Omental fat pad (tissue), 4 donors: ENCODE data around the gene TBC1D10A. TPM values are rescaled to one million over a fixed set of nuclear protein-coding genes. Genes with fewer than 3 reads are reported as not detected.

Experiments used
- ATAC-seq: fragments of 150-250 bp; one replicate; pipeline ENCODE4 v1.9.1; 2016; ENCODE audit warnings: mild to moderate bottlenecking, moderate library complexity; ENCODE audit not compliant: low FRiP score
- DNase-seq: peaks from one replicate; pipeline ENCODE4 v3.0.0-alpha.2; 2019; ENCODE audit warnings: low spot score
- total RNA-seq, 4 donors: library from RNA; depleted of rRNA; stranded (reverse); fragments of >200 nt; gene quantifications; one replicate each; pipeline ENCODE4 v1.1.0, GENCODE V29; 2016
- TF ChIP-seq, protein P1 (sequence below), 3 donors: fragments of 450-650 bp; IDR thresholded peaks; one replicate each; pipeline ENCODE4 v1.5.1; 2016 to 2017; ENCODE audit warnings: antibody characterized with exemption in 3 of 3, mild to moderate bottlenecking in 3 of 3, moderate library complexity in 2 of 3

The TBC1D10A gene
- total RNA-seq, 4 donors from 2014 or later, result 17.5 to 42.1 (median 26.0) TPM

DNA sequence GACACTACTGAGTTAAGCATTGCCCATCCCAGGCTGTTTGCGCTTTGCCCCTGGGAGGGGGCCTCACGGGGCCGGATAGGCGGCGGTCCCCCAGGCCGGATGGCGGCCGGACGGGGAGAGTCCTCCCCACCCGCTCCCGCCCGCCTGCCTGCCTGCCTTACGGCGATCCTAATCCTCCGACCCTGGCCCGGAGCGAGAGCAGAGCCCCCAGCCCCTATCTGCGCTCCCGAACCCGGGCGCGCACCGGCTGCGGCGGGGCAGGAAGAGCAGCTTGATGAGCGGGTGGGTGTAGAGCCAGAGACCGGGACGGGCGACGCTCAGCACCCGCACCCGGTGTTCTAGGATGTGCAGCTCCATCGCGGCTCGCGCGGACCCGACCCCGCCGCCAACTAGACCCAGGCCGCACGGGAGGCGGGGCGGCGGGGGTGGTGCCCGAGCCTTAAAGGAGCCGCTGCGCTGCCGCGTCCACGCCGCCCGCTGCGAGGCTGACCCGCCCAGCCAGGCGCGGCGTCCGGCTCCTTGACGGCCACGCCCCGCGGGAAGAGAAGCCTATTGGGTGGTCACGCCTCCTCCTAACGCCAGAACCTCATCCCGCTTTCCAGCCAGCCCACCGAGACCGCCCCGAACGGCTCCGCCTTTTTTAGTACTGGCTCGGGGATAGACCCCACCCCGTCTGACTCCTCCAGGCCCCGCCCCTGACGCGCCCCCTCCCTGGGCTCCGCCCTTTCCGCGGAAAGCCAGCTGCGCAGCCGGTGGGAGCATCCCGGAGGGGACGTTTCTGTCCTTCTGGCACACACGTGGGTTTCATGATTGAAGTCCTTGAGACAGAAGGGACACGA lies 37.4 kb downstream of the TBC1D10A start, which contains the start of gene CASTOR1:
Gene CASTOR1, minus strand, starts transcription at position 365 of the 839 bp plus-strand sequence. Its CDS starts 8 bp downstream, at position 357.
- peak; percentile 91 for ATAC-seq
- DNase-seq, result peak; percentile 85
- TF ChIP-seq, protein P1, sequence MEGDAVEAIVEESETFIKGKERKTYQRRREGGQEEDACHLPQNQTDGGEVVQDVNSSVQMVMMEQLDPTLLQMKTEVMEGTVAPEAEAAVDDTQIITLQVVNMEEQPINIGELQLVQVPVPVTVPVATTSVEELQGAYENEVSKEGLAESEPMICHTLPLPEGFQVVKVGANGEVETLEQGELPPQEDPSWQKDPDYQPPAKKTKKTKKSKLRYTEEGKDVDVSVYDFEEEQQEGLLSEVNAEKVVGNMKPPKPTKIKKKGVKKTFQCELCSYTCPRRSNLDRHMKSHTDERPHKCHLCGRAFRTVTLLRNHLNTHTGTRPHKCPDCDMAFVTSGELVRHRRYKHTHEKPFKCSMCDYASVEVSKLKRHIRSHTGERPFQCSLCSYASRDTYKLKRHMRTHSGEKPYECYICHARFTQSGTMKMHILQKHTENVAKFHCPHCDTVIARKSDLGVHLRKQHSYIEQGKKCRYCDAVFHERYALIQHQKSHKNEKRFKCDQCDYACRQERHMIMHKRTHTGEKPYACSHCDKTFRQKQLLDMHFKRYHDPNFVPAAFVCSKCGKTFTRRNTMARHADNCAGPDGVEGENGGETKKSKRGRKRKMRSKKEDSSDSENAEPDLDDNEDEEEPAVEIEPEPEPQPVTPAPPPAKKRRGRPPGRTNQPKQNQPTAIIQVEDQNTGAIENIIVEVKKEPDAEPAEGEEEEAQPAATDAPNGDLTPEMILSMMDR (IDR thresholded peaks at IDR 0.05), result no peak

GRCh38 chr22:30288419-30289140 lies 38.2 kb downstream of the TBC1D10A start:
- TF ChIP-seq, protein P1 (IDR thresholded peaks at IDR 0.05), result no peak
- no peak for DNase-seq
- ATAC-seq, result no peak

DNA sequence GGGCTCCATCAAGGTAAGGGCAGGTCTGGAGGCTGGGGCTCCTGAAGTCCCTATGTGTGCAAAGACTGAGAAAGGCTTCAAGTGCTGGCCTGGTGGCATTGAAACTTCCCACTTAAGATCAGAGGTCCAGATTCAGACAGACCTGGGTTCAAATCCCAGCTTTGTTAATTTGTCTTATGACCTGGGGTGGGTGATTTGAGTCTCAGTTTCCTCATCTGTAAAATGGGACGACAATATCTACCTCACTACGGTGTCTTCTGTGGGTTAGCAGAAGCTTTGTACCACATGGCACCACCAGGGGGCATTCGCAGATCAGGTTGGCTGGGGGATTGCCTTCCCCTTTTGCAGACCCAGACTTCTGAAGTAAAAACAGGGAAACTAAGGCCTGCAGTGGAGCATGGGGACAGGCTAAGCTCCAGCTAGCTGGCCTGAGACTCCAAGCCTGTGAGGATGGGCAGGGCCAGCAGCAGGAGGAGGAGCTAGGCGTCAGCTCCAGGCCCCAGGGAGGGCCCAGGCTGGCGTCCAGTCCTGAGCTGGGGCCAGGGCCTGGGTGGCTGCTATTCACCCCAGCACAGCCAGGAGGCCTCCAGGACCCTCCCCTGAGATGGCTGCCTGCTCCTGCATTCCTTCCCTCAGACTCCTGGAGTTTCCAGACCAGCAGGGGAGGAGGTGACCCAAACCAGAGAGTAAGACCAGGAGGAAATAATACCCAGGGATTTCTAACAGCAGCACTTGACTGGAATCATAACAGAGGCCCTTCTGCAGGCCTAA lies 38.9 kb downstream of the TBC1D10A start:
- DNase-seq (peak; percentile 84), ATAC-seq (peak; percentile 52)
- TF ChIP-seq, protein P1 (IDR thresholded peaks at IDR 0.05), result peak in 1 of 3 donors; percentile 42

- TF ChIP-seq, protein P1 (IDR thresholded peaks at IDR 0.05), result peak in 2 of 3 donors; percentile 85 to 93
- ATAC-seq (no peak), DNase-seq (peak; percentile 74)
These were observed 39.7 kb downstream of the TBC1D10A start for GRCh38 chr22:30286813-30287647.

DNA sequence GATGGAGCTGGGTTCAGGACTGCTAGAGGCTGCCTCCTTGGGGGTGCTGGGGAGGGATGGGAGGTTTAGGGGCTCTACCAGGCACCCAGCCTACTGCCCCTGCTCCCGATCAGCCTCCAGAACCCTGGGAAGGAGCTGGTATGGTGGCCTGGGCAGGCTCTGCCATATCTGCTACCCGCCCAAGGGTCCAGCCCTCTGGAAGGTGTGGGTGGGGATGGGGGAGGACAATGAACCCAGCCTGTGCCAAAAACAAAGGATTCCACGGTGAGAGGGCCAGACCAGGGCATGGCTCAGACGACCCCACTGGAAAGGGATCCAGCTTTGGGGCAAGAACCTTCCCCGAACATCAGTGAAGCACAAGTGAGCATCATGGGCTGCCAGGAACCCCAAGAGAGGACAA lies 40.4 kb downstream of the TBC1D10A start:
- DNase-seq (no peak), ATAC-seq (no peak)
- TF ChIP-seq, protein P1 (IDR thresholded peaks at IDR 0.05), result no peak

DNA sequence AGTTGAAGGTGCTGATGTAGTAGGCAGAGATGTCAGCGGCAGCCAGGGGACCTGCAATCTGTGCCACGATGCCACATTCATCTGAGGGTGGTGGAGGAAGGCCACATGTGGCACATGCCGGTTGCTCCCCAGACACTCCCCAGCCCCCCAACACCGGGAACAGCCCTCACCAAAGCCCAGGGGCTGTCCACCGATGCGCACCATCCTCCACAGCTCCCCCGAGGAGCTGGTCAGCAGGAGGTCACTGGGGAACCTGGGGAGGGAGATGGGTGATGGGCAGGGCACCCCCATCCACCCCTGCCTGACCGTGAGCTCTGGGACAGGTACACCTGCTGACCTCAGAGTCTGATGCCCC lies 40.9 kb downstream of the TBC1D10A start:
- TF ChIP-seq, protein P1 (IDR thresholded peaks at IDR 0.05), result no peak
- no peak for DNase-seq
- no peak for ATAC-seq
